NB4 (cell line): ENCODE measurements around the gene GTF2F1.

Experiments used
- DNase-seq: peaks from one replicate; pipeline ENCODE4 v3.0.0; 2010; ENCODE audit warnings: low read depth
- H3K4me3 ChIP-seq: one replicate; pipeline ENCODE4 v1.5.1; 2011; ENCODE audit warnings: mild to moderate bottlenecking, low read depth, low read length, moderate library complexity
- MAX ChIP-seq: IDR thresholded peaks from 2 replicates; pipeline ENCODE4 v1.6.1; 2011; ENCODE audit warnings: low read depth, low read length
- MYC ChIP-seq: IDR thresholded peaks from 2 replicates; pipeline ENCODE4 v1.6.1; 2011; ENCODE audit warnings: low read depth, low read length
- POLR2A ChIP-seq: IDR thresholded peaks from 2 replicates; pipeline ENCODE4 v1.6.1; 2011; ENCODE audit warnings: mild to moderate bottlenecking; ENCODE audit not compliant: insufficient read length; ENCODE audit errors: extremely low read depth
- TF ChIP-seq, protein P1 (sequence below): IDR thresholded peaks from one replicate; pipeline ENCODE4 v1.5.1; 2012; ENCODE audit warnings: low read depth, low read length

The GTF2F1 gene

GRCh38 chr19:6376512-6377190 is 16.3 kb downstream of the GTF2F1 start:
- TF ChIP-seq POLR2A (no peak), MYC (no peak), MAX (no peak)
- TF ChIP-seq, protein P1, sequence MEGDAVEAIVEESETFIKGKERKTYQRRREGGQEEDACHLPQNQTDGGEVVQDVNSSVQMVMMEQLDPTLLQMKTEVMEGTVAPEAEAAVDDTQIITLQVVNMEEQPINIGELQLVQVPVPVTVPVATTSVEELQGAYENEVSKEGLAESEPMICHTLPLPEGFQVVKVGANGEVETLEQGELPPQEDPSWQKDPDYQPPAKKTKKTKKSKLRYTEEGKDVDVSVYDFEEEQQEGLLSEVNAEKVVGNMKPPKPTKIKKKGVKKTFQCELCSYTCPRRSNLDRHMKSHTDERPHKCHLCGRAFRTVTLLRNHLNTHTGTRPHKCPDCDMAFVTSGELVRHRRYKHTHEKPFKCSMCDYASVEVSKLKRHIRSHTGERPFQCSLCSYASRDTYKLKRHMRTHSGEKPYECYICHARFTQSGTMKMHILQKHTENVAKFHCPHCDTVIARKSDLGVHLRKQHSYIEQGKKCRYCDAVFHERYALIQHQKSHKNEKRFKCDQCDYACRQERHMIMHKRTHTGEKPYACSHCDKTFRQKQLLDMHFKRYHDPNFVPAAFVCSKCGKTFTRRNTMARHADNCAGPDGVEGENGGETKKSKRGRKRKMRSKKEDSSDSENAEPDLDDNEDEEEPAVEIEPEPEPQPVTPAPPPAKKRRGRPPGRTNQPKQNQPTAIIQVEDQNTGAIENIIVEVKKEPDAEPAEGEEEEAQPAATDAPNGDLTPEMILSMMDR, result no peak
- no peak overlapping the region for H3K4me3 ChIP-seq
- DNase-seq, result peak; percentile 33

DNA sequence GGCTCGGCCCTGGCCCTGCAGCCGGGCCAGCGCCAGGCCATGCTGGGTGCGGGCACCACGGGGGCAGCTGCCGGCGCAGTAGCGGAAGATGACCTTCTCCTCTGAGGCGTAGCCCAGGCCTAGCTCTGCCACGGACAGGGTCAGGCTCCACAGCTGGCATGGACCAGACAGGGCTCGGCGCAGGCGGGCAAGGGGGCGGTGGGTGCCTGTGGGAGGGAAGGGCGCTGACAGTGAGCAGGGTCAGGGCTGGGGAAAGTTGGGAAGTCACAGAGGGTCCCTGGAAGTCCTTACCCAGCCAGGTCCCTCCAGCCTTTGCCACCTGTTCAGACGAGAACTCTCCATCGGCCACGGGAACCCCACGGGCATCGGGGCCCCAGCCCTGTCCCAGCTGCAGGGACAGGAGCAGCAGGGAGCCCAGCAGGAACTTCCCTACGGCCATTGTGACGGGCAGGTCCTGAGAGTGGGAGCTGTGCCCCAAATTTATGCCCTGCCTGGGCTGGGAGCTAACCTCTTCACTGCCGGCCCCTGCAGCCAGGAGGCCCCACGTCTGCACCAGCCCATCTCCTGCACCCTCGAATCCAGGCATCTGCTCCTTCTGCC is 17.5 kb downstream of the GTF2F1 start, which contains the start of gene PSPN:
PSPN (minus strand) TSS at position 523 of the 600 bp plus-strand sequence; CDS start at position 439, 84 bp downstream.
- no peak within 1 kb of the TSS for H3K4me3 ChIP-seq
- no peak for TF ChIP-seq POLR2A
- no peak for TF ChIP-seq MYC
- no peak for TF ChIP-seq MAX
- TF ChIP-seq, protein P1, result no peak
- no peak for DNase-seq

GRCh38 chr19:6374711-6375410 is 18.1 kb downstream of the GTF2F1 start:
- DNase-seq, result no peak
- TF ChIP-seq POLR2A, result no peak
- no peak for TF ChIP-seq MYC
- no peak for TF ChIP-seq MAX
- TF ChIP-seq, protein P1, result no peak
- H3K4me3 ChIP-seq, result no peak overlapping the region

- no peak for DNase-seq
- TF ChIP-seq MYC (no peak), MAX (no peak), POLR2A (no peak)
- TF ChIP-seq, protein P1, result no peak
- no peak overlapping the region for H3K4me3 ChIP-seq
Measured at GRCh38 chr19:6374161-6374709, 18.7 kb downstream of the GTF2F1 start.

DNA sequence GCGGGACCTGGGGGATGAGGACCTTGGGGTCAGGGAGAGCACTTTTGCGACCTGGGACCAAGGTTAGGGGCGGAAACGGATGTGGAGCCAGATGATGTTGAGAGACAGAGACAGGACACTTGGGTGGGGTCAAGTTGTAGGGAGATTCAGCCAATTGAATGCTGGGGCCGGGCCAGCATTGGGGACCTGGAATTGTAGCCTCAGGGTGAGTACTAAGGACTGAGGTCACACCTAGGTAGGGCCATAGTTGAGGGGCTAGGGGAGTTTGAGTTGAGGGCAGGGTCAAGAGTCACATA is 19.2 kb downstream of the GTF2F1 start:
- TF ChIP-seq MAX (no peak), MYC (no peak), POLR2A (no peak)
- TF ChIP-seq, protein P1, result no peak
- H3K4me3 ChIP-seq, result peak overlapping the region; percentile 44
- no peak for DNase-seq
